GM23338 (cell line): Measurements from ENCODE around the gene ZNF609. TPM values are rescaled to one million over a fixed set of nuclear protein-coding genes. Genes with fewer than 3 reads are reported as not detected.

Experiments
- ATAC-seq: fragments of 200-7000 bp; cut with Tn5 transposase; 3 replicates; pipeline ENCODE4 v1.9.1; 2020
- DNase-seq: peaks from one replicate; pipeline ENCODE4 v3.0.0-alpha.2; 2015; ENCODE audit warnings: low spot score
- H2AFZ ChIP-seq: fragments of 200-600 bp; sonication (generic); 2 replicates; pipeline ENCODE4 v1.8.0; 2016; ENCODE audit warnings: antibody characterized with exemption, mild to moderate bottlenecking, moderate library complexity
- H3F3A ChIP-seq: fragments of 200-600 bp; sonication (generic); replicated peaks from 2 replicates; pipeline ENCODE4 v1.8.0; 2017; ENCODE audit warnings: antibody characterized with exemption, mixed run types, low read depth
- H3K27ac ChIP-seq: fragments of 200-600 bp; sonication (generic); 2 replicates; pipeline ENCODE4 v1.6.1; 2016; ENCODE audit warnings: low read depth
- H3K27me3 ChIP-seq: fragments of 200-600 bp; sonication (generic); 2 replicates; pipeline ENCODE4 v1.8.0; 2016; ENCODE audit warnings: mild to moderate bottlenecking, mixed run types, moderate library complexity; ENCODE audit not compliant: insufficient read depth
- H3K36me3 ChIP-seq: fragments of 200-600 bp; sonication (generic); 2 replicates; pipeline ENCODE4 v1.8.0; 2016; ENCODE audit warnings: mild to moderate bottlenecking; ENCODE audit not compliant: insufficient read depth
- H3K4me1 ChIP-seq: fragments of 200-600 bp; sonication (generic); 2 replicates; pipeline ENCODE4 v1.8.0; 2016; ENCODE audit warnings: mild to moderate bottlenecking, moderate library complexity; ENCODE audit not compliant: insufficient read depth
- H3K4me2 ChIP-seq: fragments of 200-600 bp; sonication (generic); 2 replicates; pipeline ENCODE4 v1.7.1; 2017; ENCODE audit warnings: mixed run types
- H3K4me3 ChIP-seq: fragments of 200-600 bp; sonication (generic); 2 replicates; pipeline ENCODE4 v1.6.1; 2016; ENCODE audit warnings: mixed run types
- H3K79me2 ChIP-seq: fragments of 200-600 bp; sonication (generic); replicated peaks from 2 replicates; pipeline ENCODE4 v1.8.0; 2017; ENCODE audit warnings: mild to moderate bottlenecking; ENCODE audit not compliant: insufficient read depth
- H3K9me2 ChIP-seq: fragments of 200-600 bp; sonication (generic); 2 replicates; pipeline ENCODE4 v1.8.0; 2017; ENCODE audit not compliant: insufficient read depth
- H4K20me1 ChIP-seq: fragments of 200-600 bp; sonication (generic); replicated peaks from 2 replicates; pipeline ENCODE4 v1.8.0; 2017; ENCODE audit warnings: mild to moderate bottlenecking; ENCODE audit not compliant: insufficient read depth
- H3K27ac Mint-ChIP-seq: 2 replicates; pipeline ENCODE4 v1.8.0; 2020; ENCODE audit warnings: inconsistent platforms, mild to moderate bottlenecking, moderate library complexity, mixed read lengths
- H3K27me3 Mint-ChIP-seq: 3 replicates; pipeline ENCODE4 v1.8.0; 2022; ENCODE audit warnings: low read depth, mild to moderate bottlenecking, moderate library complexity, mixed read lengths, inconsistent platforms; ENCODE audit not compliant: insufficient read depth, poor library complexity
- H3K36me3 Mint-ChIP-seq: 3 replicates; pipeline ENCODE4 v1.8.0; 2021; ENCODE audit warnings: low read depth, mild to moderate bottlenecking, inconsistent platforms, moderate library complexity, mixed read lengths
- H3K4me1 Mint-ChIP-seq: 3 replicates; pipeline ENCODE4 v1.8.0; 2020; ENCODE audit warnings: mild to moderate bottlenecking, inconsistent platforms, mixed read lengths
- H3K4me3 Mint-ChIP-seq: 3 replicates; pipeline ENCODE4 v1.8.0; 2021; ENCODE audit warnings: moderate library complexity, mild to moderate bottlenecking, inconsistent platforms, mixed read lengths
- H3K9me3 Mint-ChIP-seq: 3 replicates; pipeline ENCODE4 v1.8.0; 2020; ENCODE audit warnings: moderate library complexity, mild to moderate bottlenecking, inconsistent platforms, mixed read lengths
- EZH2 ChIP-seq: fragments of 200-600 bp; sonication (generic); IDR thresholded peaks from one replicate; pipeline ENCODE4 v1.8.0; 2017; ENCODE audit warnings: antibody characterized with exemption, mild to moderate bottlenecking, low read depth; ENCODE audit not compliant: unreplicated experiment
- EZH2phosphoT487 ChIP-seq: fragments of 200-600 bp; sonication (generic); IDR thresholded peaks from one replicate; pipeline ENCODE4 v1.8.1; 2018; ENCODE audit warnings: antibody characterized with exemption; ENCODE audit not compliant: unreplicated experiment
- NANOG ChIP-seq: IDR thresholded peaks from 2 replicates; pipeline ENCODE4 v1.6.1; 2016; ENCODE audit warnings: antibody characterized with exemption, borderline replicate concordance
- POLR2AphosphoS5 ChIP-seq: IDR thresholded peaks from 2 replicates; pipeline ENCODE4 v1.6.1; 2016; ENCODE audit warnings: antibody characterized with exemption, low read depth
- STAT1 ChIP-seq: IDR thresholded peaks from one replicate; pipeline ENCODE4 v1.6.1; 2016; ENCODE audit warnings: antibody characterized with exemption; ENCODE audit not compliant: unreplicated experiment
- ZNF114 ChIP-seq: fragments of 250-450 bp; sonication (Bioruptor Pico); IDR thresholded peaks from 2 replicates; pipeline ENCODE4 v1.5.0; 2020; ENCODE audit warnings: mild to moderate bottlenecking, moderate library complexity
- ZNF331 ChIP-seq: fragments of 250-450 bp; sonication (Bioruptor Pico); IDR thresholded peaks from 2 replicates; pipeline ENCODE4 v1.5.0; 2020; ENCODE audit warnings: low read depth, mild to moderate bottlenecking, moderate library complexity
- polyA plus RNA-seq: library from polyadenylated mRNA; unstranded; fragments of >200 nt; fragmentation: Nextera tagmentation; extraction: Ambion mirVana; gene quantifications from 2 replicates; pipeline ENCODE4 v1.2.1, GENCODE V29; 2016
- total RNA-seq: library from RNA; depleted of rRNA; stranded (reverse); fragments of >200 nt; shearing (Covaris generic); gene quantifications from 2 replicates; pipeline ENCODE4 v1.2.3, GENCODE V29; 2014
- TF ChIP-seq, protein P1 (sequence below): IDR thresholded peaks from one replicate; pipeline ENCODE4 v1.6.1; 2018; ENCODE audit warnings: antibody characterized with exemption; ENCODE audit not compliant: unreplicated experiment
- TF ChIP-seq, protein P2 (sequence below): IDR thresholded peaks from 2 replicates; pipeline ENCODE4 v1.6.1; 2016; ENCODE audit warnings: antibody characterized with exemption

Gene ZNF609
- total and polyA plus RNA-seq, 2 experiments from 2014 or later, result 26.4 to 40.2 TPM

GRCh38 chr15:64705006-64705405 lies 244.6 kb downstream of the ZNF609 start (continued):
- TF ChIP-seq, protein P1, sequence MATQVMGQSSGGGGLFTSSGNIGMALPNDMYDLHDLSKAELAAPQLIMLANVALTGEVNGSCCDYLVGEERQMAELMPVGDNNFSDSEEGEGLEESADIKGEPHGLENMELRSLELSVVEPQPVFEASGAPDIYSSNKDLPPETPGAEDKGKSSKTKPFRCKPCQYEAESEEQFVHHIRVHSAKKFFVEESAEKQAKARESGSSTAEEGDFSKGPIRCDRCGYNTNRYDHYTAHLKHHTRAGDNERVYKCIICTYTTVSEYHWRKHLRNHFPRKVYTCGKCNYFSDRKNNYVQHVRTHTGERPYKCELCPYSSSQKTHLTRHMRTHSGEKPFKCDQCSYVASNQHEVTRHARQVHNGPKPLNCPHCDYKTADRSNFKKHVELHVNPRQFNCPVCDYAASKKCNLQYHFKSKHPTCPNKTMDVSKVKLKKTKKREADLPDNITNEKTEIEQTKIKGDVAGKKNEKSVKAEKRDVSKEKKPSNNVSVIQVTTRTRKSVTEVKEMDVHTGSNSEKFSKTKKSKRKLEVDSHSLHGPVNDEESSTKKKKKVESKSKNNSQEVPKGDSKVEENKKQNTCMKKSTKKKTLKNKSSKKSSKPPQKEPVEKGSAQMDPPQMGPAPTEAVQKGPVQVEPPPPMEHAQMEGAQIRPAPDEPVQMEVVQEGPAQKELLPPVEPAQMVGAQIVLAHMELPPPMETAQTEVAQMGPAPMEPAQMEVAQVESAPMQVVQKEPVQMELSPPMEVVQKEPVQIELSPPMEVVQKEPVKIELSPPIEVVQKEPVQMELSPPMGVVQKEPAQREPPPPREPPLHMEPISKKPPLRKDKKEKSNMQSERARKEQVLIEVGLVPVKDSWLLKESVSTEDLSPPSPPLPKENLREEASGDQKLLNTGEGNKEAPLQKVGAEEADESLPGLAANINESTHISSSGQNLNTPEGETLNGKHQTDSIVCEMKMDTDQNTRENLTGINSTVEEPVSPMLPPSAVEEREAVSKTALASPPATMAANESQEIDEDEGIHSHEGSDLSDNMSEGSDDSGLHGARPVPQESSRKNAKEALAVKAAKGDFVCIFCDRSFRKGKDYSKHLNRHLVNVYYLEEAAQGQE, result no peak
- TF ChIP-seq, protein P2, sequence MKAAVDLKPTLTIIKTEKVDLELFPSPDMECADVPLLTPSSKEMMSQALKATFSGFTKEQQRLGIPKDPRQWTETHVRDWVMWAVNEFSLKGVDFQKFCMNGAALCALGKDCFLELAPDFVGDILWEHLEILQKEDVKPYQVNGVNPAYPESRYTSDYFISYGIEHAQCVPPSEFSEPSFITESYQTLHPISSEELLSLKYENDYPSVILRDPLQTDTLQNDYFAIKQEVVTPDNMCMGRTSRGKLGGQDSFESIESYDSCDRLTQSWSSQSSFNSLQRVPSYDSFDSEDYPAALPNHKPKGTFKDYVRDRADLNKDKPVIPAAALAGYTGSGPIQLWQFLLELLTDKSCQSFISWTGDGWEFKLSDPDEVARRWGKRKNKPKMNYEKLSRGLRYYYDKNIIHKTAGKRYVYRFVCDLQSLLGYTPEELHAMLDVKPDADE, result no peak
- TF ChIP-seq STAT1 (no peak), EZH2 (no peak), NANOG (no peak), EZH2phosphoT487 (no peak), ZNF331 (CRISPR knock-in tag) (no peak), ZNF114 (CRISPR knock-in tag) (no peak)

DNA sequence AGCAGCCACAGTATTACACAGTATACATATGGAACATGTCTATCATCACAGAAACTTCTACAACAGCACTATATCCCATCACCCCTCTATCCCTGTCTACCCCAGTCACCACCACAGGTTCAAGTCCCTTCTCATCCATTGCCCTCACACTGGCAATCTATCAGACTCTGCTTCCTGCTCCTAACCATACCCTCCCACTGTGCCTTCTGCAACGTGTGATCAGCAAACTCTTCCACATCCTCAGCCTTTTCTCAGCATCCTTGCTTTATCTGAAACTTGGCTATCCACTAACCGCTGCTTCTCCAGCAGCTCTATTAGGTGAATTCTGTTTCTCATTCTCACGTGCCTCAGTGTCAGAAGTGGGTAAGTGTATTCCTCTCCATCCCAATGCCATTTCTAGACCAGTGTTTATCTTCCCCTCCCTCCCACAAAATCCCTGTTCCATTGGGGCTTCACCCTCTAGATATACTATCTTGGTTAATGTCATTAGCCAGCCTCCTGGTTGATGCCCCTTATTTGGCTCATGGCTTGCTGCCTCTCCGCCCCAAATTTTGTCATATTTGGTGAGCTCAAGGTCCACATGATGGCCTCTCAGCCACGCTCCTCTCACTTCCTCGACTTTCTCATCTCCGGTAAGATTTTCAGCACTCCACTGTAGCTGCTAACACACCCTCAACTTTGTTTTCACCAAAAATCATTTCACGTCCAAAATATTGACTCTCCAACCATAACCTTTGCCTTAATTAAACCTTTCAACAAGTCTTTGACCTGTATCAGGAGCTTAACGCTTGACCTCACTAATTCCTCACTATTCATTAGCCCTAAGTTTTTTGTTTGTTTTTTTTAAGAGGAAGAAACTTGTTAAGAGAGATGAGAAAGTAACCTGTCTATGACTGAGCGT lies 245.9 kb downstream of the ZNF609 start:
- Histone ChIP-seq H3K4me1 (peaks cover 12% of the 10 kb centered on the region; the same call in 1 of the 2 replicates), H3K4me3 (no peak overlapping the region), H3K27me3 (no peaks in the 10 kb centered on the region), H3K9me2 (no peaks in the 10 kb centered on the region), H3K27ac (peak overlapping the region; percentile 14; the same call in 1 of the 2 replicates), H3K36me3 (peaks cover 15% of the 10 kb centered on the region; the same call in 1 of the 2 replicates), H3K79me2 (peaks cover 16% of the 10 kb centered on the region), H3K4me2 (no peak overlapping the region), H4K20me1 (peaks cover 12% of the 10 kb centered on the region), H3F3A (peaks cover 55% of the 10 kb centered on the region), H2AFZ (no peak overlapping the region)
- no peak for ATAC-seq
- H3K4me3 Mint-ChIP-seq, result no peak overlapping the region
- peak; percentile 51 for TF ChIP-seq POLR2AphosphoS5
- TF ChIP-seq, protein P2, result no peak
- DNase-seq, result no peak
- peak overlapping the region; percentile 24 for H3K27ac Mint-ChIP-seq
- peaks cover 15% of the 10 kb centered on the region for H3K4me1 Mint-ChIP-seq
- H3K9me3 Mint-ChIP-seq, result no peaks in the 10 kb centered on the region
- H3K27me3 Mint-ChIP-seq, result peaks cover 16% of the 10 kb centered on the region
- H3K36me3 Mint-ChIP-seq, result peaks cover 63% of the 10 kb centered on the region
